GM18867 (cell line): Measurements from ENCODE around the gene UNC119B.

Experiments used
- ATAC-seq: cut with Tn5 transposase; IDR thresholded peaks from one replicate; pipeline ENCODE4 v1.9.1; 2021; ENCODE audit warnings: mild to moderate bottlenecking, moderate library complexity; ENCODE audit not compliant: unreplicated experiment

Gene UNC119B

DNA sequence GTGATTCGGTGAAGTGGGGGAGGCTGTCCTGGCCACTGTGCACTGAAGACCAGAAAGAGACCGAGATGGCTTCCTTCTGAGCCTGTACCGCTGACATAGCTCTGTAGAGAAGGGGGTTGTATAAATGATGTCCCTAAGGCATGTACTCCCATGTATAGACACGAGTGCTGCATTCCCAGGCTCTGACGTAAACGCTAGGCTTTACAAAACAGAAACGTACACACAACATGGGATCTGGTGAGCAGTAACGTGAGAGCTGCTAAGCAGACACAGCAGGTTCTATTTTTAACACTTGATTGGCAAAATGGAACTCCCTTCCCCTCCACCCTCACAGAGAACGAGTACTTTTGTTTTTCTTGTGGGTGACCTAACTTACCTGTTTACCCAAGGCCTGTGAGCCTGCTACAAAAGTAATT, 51.3 kb downstream of the UNC119B start:
- no peak for ATAC-seq

- ATAC-seq: no peak
Observed at GRCh38 chr12:120762086-120762485, 51.8 kb downstream of the UNC119B start.

DNA sequence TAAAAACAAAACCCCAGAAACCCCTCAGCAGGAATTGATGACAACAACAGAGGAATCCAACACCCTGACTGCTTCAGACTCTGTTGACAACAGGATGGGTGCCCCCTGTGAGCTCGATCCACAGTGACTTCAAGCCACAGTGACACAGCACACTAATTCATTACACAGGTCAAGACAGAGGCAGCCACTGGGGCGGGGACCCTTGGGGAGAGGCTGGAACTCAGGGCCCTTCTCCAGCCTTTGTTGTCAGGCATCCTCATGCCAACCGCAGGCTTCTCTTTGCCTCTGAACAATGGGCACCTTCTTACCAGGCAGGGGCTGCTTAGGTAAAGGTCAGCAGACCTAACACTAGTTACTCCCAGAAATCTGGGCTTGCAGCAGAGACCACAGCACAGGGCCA, 53.0 kb downstream of the UNC119B start:
- no peak for ATAC-seq

DNA sequence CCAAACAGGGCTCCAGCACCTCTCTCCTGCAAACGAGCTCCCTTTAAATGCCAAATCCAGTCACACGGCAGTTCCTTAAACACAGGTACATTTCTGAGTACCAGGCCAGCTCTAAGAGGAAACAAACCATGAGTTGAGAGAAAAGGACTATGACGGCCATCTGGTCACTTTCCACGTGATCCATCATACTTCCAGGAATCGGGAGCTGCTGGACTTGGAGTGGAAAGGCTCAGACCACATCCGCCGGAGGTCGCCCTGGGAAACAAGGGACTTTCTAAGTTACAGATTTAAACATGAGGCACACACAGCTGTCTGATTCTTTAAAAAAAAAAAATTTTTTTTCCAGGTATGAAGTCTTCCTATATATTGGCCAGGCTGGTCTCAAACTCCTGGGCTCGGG, 54.6 kb downstream of the UNC119B start:
- no peak for ATAC-seq

GRCh38 chr12:120766566-120766965, 56.3 kb downstream of the UNC119B start:
- no peak for ATAC-seq

- ATAC-seq: no peak
Observed at GRCh38 chr12:120767071-120768024, 57.1 kb downstream of the UNC119B start.

GRCh38 chr12:120771097-120771496, 60.8 kb downstream of the UNC119B start:
- ATAC-seq: no peak
